Activated naive CD4-positive, alpha-beta T cell treated with Interleukin-2 at 50 U/mL for 16 hours (primary cell): ENCODE data around the gene KRTAP21-1.
"Not testable (repeated sequence)": the region's sequence is repeated elsewhere in the genome, so short reads cannot be mapped to it uniquely, and the experiment has no call there.

Experiments
- DNase-seq: peaks from one replicate; pipeline ENCODE4 v3.0.0-alpha.2; 2020

Gene KRTAP21-1

DNA sequence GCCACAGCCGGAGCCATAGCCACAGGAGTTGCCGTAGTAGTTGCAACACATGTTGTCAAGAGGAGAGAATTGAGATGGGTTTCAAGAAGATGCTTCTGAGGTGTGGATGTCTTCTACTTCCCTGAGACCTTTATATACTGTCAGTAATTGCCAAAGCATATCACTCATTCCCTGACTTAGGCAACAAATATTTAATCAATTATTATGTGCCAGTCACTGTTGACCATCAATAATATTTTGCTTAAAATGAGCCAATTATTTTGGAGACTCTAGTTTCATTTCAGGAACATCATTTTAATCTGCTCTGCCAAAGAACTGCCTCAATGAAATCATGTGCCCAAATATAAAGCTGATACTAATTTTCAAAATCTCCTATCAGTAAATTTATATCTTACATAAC is at the start of gene KRTAP21-1:
TSS of gene KRTAP21-1 (minus strand) at position 101 of the 400 bp plus-strand sequence. CDS start at position 51, 50 bp downstream.
- not testable (repeated sequence) for DNase-seq

DNA sequence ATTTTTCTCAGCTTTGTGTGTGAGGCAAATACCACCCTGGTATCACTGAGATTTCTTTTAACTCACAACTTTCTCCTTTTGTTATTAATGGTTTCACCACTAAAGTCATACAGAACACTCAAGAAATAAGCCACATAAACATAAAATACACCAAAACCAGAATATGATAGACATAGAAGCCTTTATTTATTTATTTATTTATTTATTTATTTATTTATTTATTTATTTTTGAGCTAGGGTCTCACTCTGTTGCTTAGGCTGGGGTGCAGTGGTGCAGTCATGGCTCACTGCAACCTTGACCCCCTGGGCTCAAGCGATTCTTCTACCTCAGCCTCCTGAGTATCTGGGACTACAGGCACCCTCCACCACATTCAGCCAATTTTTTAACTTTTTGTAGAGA is 45.4 kb upstream of the KRTAP21-1 start:
- no peak for DNase-seq

DNA sequence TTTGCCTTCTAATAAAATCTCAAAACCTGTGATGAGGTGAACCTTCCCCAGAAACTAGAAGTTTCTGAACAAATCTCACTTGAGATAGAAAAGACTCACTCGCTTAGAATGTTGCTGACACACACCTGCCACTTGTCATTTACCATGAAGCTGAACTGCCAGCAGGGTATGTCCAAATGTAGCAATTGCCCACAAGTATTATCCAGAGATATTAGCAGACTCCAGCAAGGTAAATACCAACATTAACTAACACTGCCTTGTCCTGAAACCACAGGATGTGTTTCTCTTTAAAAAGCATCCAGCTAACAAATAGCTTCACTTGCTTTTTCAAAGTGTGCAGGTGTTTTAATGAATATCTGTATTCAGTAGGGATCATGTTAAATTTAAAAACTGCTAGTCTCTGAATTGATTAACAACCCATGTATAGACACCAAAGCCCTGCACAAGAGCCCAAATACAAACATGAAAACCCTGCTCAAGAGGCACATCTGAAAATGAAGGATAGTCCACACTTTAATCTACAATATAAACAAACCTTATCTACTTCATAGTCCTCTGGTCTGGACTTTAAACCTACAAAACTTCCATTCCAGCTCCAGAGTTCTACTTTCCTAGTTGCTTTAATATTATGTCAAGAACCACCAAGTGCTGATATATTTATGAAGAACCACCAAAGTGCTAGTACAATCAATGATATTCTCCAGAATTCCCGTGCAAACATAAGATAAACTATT is 38.5 kb upstream of the KRTAP21-1 start:
- DNase-seq, result no peak

DNA sequence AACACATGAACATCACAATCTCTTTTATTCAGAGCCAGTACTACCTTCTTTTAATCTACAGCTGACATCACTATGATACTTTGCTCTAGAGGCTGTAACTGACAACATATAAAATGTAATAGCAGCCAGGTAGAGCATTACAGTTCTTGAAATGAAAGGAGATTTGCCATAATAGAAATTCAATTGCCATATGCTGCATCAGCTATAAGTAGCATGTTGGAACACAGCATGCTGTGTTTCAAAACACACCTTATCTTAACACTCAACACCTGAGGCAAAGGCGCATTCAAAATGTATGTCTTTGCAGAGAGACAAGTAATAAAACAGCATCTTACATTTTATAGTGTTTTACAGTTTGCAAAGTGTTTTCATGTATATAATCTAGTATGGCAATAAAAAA is 24.0 kb upstream of the KRTAP21-1 start:
- DNase-seq, result no peak

DNA sequence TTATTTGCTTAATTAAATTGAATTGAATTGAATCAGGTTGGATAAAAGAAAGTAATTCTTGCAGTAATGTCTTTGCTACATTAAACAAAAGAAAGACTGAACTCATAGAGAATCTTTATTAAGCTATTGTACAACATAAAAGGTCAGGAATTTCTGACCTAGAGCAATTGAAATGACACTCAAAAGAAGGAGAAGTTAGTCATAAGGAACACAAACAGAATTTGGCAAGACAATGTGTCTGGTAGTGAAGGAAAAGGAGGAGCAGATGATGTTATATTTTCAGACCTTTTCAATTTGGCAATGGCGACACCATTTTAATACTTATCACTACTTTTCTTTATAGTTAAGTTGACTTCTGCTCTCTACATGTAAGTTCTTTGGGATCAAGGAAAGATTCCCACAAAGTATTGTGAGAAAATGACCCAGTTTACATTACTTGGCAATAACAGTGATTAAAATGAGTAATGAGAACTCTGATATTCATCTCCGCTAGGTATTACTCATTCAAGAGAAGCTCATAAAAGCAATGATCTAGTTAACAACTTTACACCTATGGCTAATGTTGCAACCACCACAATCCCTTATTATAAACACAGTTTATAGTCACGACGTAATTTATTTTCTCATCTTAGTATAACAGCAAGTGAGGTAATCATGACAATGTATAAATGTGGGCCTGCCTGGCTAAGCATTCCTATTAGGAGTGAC is 14.7 kb upstream of the KRTAP21-1 start:
- no peak for DNase-seq

DNA sequence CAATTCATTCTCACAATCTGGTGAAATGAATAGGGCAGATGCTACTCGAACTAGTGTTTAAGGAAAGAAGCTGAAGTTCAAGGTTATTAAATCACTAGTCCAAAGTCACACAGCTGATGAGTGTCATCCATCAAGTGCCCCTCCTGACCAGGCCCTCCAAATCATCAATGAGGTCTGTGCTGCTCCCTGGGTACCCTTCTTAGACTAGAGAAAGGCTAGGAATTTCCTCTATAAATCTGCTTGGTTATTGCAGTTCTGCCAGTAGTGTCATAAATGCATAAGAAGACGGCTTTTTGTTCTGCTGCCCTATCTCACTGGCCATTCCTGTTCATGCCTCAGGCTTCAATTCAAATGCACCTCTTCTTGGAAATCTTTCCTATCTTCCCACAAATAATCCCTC is 5.5 kb upstream of the KRTAP21-1 start:
- DNase-seq, result no peak

DNA sequence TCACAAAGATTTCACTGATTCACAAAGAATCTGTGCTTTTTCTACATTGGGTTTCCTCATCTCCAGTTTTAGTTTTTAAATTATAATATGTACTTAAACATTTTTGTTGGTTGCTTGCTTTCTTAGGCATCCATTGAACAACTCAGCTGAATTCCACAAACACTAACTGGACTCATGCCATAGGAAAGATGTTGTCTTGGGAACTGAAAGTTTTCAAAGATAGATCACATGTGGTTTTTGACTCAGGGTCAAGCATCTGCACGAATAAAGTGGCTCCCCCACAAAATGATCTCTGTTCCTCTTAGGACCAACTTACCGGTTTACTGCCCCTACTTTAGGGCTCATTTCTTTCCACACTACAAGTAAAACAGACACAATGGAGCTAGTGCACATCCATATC is 3.1 kb upstream of the KRTAP21-1 start:
- DNase-seq, result no peak

DNA sequence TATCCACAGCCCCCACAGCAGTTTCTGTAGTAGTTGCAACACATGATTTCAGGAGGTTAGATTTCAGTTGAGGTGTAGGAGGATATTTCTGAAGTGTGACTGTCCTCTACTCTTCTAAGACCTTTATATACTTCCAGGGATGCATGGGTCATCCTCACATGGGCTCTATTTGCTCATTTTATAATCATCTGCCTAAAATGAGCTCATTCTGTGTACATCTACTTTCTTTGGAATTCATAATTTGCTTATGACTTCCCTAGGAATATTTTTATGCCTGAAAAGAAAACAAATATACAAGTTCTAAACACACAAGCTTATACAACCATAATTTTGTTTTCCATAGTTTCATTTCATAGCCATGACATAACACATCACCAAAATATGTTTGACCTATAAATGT is 8.1 kb downstream of the KRTAP21-1 start, which contains the start of gene KRTAP21-2:
TSS of gene KRTAP21-2 (minus strand) at position 101 of the 400 bp plus-strand sequence. CDS start at position 44, 57 bp downstream.
- no peak for DNase-seq

DNA sequence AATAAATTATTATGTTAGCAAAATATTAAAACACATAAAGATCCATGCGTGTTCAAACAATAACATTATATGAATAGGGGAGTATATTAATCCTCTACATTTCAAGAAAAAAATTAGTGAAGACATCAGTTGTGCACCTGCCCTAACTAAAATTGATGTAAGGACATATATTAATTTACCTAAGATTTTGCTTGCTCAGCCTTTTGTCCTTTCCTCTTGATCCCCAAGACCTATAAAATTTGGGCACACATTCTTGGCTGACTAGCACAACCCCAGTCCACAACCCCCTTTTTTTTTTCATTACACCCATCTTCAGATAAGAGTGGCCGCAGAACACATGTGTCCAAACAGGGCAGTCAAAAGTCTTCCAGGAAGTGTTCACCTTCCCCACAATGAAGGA is 14.8 kb downstream of the KRTAP21-1 start:
- no peak for DNase-seq

DNA sequence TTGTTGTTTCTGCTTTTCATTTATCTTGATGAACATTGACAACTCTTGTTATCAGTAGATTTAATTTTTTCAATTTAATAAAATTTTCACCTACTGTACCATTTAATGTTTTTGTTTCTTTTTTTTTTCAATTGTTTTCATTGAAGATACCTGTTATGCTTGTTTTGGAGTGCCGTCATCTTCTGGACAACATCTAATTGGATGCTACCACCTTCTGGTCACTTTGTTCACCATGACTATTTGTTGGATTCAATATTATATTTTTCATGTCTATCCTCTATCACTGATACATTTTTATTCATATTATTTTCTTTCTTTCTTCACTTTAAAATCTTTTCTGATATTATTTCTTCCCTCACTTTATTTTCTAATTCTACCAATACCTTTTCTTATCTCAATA is 22.2 kb downstream of the KRTAP21-1 start:
- DNase-seq, result no peak

DNA sequence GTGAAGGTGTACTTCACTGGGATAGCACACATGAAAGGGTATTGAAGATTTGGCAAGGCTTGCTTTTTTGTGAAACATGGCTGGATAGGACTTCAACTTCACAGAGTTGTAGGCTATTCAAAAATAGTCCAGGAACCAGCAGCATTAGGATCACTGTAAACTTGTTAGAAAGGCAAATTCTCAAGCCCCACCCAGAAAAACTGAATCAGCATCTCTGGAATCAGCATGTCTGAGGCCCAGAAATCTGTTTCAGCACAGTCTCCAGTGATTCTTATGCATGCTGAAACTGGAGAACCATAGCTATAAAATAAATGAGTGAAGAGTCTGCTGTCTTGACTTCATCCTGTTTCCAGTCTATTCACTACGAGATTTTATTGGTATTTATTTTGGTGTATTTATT is 28.5 kb downstream of the KRTAP21-1 start:
- no peak for DNase-seq

DNA sequence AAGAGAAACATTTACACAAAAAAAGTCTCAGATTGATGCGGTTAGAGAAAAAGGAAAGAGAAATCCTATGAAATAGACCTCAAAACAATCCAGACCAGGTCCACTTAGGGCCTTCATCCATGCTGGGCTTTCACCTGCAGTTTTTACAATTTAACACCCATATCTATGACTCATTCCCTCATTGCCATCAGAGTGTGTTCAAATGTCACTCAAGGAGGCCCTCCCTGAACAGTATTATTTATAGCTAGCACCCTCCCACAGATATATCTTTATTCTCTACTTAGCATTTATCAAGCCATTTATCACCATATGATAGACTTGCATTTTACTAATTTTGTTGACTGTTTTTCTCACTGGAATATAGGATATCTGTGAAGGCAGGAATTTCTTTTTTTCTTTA is 35.8 kb downstream of the KRTAP21-1 start:
- no peak for DNase-seq

DNA sequence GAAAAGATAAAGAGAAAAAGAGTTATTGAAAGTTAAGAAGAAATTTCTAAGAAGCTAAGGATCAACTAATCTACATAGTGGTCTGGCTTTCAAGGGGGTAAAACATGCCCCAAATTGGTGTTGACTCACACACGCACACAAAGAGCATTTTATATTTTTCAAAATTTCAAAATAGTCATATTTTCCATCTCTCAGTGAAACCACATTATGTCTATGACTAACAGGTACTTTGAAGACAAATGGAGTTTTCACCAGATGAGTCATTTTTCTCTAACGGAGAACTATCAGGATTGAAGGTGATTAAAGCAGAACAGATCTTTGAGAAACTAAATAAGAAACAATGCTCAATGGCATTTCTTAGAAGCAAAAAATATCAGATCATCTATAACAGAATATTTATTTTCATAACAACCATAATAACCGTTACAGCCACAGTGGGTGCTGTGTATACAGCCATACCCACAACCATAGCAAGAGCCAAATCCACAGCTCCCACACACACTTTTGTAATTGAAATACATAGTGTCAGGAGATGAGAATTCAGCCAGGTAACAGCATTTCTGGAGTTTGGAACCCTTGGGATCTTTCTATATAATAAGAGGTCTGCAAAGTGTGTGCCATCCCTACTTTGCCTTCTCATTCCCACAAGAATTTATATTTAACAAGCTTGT is 36.9 kb downstream of the KRTAP21-1 start, which contains the start of gene KRTAP21-3:
TSS of gene KRTAP21-3 (minus strand) at position 539 of the 671 bp plus-strand sequence. CDS start at position 521, 18 bp downstream.
- peak; percentile 13 for DNase-seq

DNA sequence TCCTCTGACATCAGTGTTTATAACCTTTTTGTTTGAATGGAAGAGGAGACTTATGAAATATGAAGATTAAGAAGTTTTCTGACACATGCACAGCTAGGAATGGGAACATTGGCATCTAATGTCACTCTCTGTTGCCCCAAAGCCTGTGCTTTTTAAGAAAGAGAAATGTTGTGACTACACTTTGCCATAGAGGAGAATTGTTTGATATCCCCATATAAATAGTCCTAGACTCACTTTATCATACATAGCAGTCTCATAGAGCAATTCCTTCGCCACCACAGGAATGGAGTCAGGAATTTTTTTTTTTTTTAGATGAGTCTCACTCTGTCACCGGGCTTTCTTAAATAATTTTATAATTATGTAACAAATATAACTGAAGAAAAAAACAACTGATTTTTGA is 38.1 kb downstream of the KRTAP21-1 start:
- DNase-seq, result no peak

DNA sequence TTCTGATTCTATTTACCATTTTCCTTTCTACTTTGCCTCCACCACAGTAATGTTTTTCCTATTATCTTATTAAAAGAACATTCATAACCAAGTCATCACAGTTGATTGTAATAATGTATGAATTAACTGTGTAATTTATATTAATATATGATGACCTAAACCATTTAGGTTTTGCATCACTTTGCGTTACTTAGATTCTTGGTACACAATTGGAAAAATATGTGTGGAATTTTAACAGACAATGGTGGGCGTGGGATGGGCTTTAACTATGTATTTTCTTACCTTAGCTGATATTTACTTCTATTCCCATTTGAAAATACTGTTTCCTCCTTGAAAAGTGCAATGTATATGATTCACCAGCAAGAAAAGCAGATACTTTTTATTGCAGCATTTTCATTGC is 40.3 kb downstream of the KRTAP21-1 start:
- no peak for DNase-seq

DNA sequence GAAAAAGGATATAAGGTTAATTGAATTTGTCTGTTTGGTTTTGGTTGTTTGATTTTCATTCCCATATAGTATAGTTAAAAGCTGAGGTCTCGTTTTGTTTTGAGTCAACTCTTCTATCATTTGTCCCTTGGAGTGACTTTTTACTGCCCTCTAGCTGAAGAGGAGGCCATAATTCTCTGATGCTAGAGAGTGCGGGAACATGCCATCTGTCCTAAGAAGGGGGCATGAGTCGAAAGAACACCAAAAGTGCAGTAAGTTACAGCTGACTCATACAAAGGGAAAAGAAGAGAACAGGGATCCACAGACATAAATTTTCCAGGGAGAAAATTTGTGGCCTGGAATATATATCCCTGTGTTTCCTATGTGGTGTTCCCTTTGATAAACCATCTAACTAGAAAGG is 40.8 kb downstream of the KRTAP21-1 start:
- DNase-seq, result no peak

DNA sequence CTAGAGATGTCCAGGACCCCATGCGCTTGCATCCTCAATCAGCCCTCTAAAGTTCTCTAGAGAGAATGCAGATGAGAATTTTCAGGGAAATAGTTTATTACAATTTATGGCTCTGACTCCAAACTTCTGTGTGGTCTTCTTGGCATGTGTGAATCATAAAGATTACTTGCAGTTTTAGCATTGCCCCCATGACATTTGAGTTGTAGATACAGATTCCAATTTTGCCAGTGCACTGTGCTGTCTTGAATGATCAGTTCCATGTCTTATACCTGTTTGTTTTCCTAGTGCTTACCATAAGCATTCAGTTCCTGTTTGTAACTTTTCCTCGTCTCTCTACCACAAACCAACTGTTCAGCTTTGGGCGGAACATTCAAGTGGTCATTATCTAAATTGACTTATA is 41.5 kb downstream of the KRTAP21-1 start:
- no peak for DNase-seq

DNA sequence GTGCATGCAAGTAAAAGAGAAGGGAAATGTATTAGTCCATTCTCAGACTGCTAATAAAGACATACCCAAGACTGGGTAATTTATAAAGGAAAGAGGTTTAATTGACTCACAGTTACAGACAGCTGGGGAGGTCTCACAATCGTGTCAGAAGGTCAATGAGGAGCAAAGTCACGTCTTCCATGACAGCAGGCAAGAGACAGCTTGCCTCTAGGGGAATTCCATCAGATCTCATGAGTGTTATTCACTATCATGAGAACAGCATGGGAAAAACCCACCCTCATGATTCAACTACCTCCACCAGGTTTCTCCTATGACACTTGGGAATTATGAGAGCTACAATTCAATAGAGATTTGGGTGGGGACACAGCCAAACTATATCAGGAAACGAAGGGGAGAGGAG is 44.7 kb downstream of the KRTAP21-1 start:
- peak; percentile 10 for DNase-seq

DNA sequence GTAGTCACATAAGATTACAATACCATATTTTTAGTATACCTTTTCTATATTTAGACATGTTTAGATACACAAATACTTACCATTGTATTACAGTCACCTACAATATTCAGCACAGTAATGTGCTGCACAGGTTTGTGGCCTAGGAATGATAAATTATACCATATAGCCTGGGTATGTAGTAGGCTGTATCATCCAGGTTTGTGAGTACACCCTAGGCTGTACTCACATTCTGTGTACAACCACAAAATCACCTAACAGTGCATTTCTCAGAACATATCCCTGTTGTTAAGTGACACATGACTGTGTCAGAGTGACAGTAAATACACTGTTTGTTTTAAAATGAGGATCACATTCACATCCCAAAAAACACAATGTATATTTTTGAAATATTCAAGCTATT is 47.8 kb downstream of the KRTAP21-1 start:
- no peak for DNase-seq
